ENCODE measurements around the gene BLACAT1.
A peak's percentile ranks its signal among the peaks of the same experiment; 100 is the strongest.

BLACAT1 gene

GRCh38 chr1:205456868-205457745, 1.3 kb upstream of the BLACAT1 start:
- peak; percentile 53 for DNase-seq (ENCODE audit: low spot score)

GRCh38 chr1:205456383-205456867, 580 bp upstream of the BLACAT1 start:
- DNase-seq (ENCODE audit: low spot score): no peak

- DNase-seq (ENCODE audit: low spot score): no peak
These were observed 926 bp downstream of the BLACAT1 start for GRCh38 chr1:205454903-205455335.

- DNase-seq (ENCODE audit: low spot score): no peak
These were observed 2.4 kb downstream of the BLACAT1 start for GRCh38 chr1:205453466-205453865.

- DNase-seq (ENCODE audit: low spot score): no peak
These were observed 2.9 kb downstream of the BLACAT1 start for GRCh38 chr1:205452933-205453332.

- no peak for DNase-seq (ENCODE audit: low spot score)
These were observed 3.5 kb downstream of the BLACAT1 start for GRCh38 chr1:205452364-205452763.

GRCh38 chr1:205451759-205452164, 4.1 kb downstream of the BLACAT1 start:
- no peak for DNase-seq (ENCODE audit: low spot score)

- peak; percentile 61 for DNase-seq (ENCODE audit: low spot score)
These were observed 4.6 kb downstream of the BLACAT1 start for GRCh38 chr1:205451202-205451601.

- peak; percentile 91 for DNase-seq (ENCODE audit: low spot score)
These were observed 5.4 kb downstream of the BLACAT1 start for GRCh38 chr1:205450448-205450847.

- DNase-seq (ENCODE audit: low spot score): peak; percentile 100
These were observed 5.9 kb downstream of the BLACAT1 start for GRCh38 chr1:205449750-205450443.

- no peak for DNase-seq (ENCODE audit: low spot score)
These were observed 6.5 kb downstream of the BLACAT1 start for GRCh38 chr1:205449254-205449749.

- DNase-seq (ENCODE audit: low spot score): no peak
These were observed 7.1 kb downstream of the BLACAT1 start for GRCh38 chr1:205448540-205449253.

GRCh38 chr1:205447457-205448341, 8.1 kb downstream of the BLACAT1 start:
- peak; percentile 70 for DNase-seq (ENCODE audit: low spot score)

GRCh38 chr1:205446828-205447227, 9.0 kb downstream of the BLACAT1 start:
- DNase-seq (ENCODE audit: low spot score): no peak

GRCh38 chr1:205445646-205445935, 10.3 kb downstream of the BLACAT1 start:
- no peak for DNase-seq (ENCODE audit: low spot score)

- DNase-seq (ENCODE audit: low spot score): peak; percentile 72
These were observed 10.8 kb downstream of the BLACAT1 start for GRCh38 chr1:205444931-205445645.

- DNase-seq (ENCODE audit: low spot score): no peak
These were observed 11.4 kb downstream of the BLACAT1 start for GRCh38 chr1:205444300-205444930.

GRCh38 chr1:205443585-205444299, 12.1 kb downstream of the BLACAT1 start:
- no peak for DNase-seq (ENCODE audit: low spot score)

- peak; percentile 68 for DNase-seq (ENCODE audit: low spot score)
These were observed 13.7 kb downstream of the BLACAT1 start for GRCh38 chr1:205442051-205442725.

Measured in SW480 (cell line).